GM18517 (cell line): ENCODE data around the gene C2.
"Not testable (repeated sequence)": the region's sequence is repeated elsewhere in the genome, so short reads cannot be mapped to it uniquely, and the experiment has no call there.

Source experiments
- ATAC-seq: cut with Tn5 transposase; IDR thresholded peaks from one replicate; pipeline ENCODE4 v1.9.1; 2021; ENCODE audit warnings: mild to moderate bottlenecking, moderate library complexity; ENCODE audit not compliant: unreplicated experiment

Gene C2

DNA sequence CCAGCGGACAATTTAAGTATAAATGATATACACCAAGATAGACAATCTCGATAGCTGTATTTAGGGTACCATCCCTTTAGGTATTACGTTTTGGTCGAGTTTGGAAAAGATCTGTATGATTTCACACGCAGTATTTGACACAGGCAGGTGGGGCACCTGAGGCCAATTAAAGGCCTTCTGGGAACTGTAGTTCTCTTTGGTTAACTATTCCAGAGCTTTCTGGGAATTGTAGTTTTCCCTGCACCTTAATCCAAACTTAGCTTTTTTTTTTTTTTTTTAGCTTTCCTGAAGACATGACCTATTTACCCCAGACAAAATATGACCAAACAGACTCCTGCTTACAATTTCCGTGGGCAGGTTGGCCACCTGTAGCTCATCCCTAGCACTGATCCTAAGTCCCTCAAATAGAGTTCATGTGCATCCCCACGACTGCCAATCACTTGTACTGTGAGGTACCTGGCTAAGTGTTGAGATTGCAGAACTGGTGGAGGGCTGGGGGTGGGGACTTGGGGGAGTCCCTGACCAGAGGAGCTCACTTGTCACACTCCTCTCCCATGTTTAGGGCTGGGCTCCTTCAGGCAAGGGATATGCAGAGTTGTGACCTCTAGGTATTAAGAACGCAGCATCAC is 29.0 kb upstream of the C2 start:
- ATAC-seq, result no peak

DNA sequence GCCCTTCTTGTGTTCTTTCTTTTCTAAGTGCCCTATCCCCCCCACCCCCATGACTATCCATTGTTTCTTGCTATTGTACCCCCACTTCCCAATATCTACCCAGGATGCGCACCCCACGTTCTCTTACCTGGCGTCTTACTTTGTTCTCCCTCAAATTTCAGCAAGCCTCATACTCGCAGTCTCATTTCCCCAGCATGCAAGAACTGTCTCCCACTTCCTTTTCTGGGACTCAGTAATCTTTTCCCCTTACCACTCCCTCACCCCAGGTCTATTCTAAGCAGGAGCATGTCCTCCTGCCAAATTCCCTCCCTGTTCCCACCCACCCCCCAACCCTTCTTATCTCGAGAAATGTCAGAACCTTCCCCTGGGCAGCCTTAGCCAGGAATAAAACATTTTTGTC is 28.3 kb upstream of the C2 start:
- no peak for ATAC-seq

DNA sequence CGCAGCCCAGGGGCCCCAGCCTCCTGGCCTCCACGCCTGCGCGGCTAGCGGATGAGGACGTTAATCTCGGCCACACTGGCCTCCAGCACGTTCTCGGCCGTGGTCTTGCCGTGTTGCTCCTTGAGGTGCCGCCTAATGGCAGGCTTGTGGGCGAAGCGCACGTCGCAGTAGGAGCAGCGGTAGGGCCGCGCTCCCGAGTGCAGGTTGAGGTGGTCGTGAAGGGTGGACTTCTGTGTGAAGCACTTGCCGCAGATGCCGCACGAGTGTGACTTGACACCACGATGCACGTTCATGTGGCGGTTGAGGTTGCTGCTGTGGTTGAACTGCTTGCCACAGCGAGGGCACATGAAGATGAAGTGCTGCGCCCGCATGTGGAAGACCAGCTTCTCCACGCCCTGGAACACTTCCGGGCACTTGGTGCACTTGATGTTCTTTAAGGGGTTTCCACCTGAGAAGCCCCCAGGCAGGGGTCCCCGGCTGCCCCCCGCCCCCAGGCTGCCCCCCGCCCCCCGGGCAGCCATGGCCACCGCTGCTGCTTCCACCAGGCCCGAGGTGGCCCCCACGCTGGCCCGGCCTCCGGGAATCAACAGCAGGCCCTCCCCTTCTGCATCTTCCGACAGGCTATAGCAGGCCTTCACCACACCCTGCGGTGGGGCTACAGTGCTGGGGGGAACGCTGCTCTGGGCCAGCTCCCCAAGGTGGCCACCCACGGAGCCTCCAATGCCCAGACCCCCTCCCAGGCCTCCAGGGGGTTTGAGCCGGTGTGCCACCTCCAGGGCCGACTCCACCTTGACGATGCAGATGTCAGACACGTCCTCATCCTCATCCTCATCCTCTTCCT is 27.4 kb upstream of the C2 start:
- ATAC-seq, result no peak

DNA sequence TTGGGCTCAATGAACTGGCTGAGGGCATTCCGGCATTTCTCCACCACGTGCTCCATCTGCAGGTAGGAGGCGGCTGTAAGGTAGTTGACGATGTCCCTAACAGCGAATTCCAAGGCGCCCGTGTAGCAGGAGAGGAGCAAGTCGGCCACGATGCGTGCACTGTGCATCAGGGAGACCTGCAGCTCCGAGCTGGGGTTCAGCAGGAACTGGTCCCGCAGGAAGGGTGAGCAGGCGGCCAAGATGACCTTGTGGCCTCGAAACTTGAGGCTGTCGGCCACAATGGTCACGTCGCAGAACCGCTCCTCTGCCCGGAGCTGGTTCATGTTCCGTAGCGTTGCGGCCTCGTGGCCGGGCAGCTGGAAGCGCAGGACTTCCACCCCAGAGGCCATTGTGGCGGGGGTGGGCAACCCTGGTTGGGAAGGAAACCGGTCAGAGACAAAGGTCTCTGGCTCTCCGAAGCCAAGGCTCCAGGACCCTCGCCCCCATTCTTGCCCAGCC is 26.6 kb upstream of the C2 start:
- ATAC-seq, result no peak

DNA sequence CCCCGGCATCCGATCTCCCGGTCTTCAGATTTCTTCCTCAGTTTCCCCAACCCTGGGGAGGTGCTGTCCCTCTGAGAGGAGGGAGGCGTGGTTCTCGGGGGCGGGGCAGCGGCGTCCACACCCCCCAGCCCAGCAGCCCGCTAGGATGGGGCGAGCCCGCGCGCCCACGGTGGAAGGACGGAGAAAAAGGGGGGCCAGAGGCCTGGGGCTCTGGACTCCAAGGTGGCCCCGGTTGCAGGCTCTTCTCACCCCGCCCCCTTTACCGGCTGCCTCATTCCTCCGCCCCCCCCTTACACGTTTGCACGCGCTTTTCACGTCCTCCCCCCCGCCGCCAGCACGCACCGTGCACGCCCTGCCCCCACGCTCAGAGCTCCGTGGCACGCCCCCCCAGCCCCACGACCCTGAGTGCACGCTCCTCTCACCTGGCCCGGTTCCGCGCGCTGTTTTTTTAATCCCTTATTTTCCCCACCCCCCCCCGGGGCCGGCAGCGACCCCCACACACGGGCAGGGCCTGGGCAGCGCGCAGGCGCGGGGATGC is 26.0 kb upstream of the C2 start:
- ATAC-seq, result no peak

GRCh38 chr6:31901953-31902643 is 25.4 kb upstream of the C2 start, which contains the start of gene ZBTB12:
Gene ZBTB12 (minus strand): TSS chr6:31902086. CDS start chr6:31901305, 781 bp downstream.
- no peak for ATAC-seq

- ATAC-seq, result no peak
Observed at GRCh38 chr6:31903957-31904356, 23.6 kb upstream of the C2 start.

DNA sequence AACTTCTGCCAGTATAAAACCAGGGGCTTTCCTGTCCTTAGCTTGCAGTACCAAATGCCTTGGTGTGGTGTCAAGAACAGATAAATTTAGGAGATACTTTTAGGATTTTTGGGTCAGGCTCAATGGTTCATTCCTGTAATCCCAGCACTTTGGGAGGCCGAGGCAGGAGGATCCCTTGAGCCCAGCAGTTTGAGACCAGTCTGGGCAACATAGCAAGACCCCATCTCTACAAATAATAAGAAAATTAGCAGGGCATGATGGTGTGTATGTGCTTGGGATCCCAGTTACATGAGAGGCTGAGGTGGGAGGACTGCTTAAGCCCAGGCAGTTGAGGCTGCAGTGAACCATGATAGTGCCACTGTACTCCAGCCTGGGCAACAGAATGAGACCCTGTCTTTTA is 22.5 kb upstream of the C2 start:
- ATAC-seq, result no peak

DNA sequence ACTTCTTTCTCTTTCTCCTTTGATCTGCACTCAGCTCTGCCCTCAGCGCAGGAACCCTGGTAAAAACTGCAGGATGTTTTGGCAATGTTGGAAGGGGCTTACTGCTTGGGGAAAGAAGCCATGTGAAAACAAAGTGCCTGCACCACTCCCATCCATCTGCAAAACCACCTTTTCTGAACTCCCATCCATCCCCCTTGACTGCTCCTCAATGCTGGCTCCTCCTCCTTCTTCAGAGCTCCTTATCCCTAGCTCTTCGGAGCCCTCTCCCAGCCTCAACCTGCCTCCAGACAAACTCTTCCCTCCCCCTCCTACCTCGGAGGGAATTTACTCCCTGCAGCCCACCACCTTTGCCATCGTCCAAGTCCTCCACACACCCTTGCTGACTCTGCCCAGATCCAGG is 21.4 kb upstream of the C2 start:
- ATAC-seq, result no peak

GRCh38 chr6:31906727-31907126 is 20.8 kb upstream of the C2 start:
- not testable (repeated sequence) for ATAC-seq

GRCh38 chr6:31907158-31907813 is 20.2 kb upstream of the C2 start:
- no peak for ATAC-seq

- ATAC-seq, result not testable (repeated sequence)
Observed at GRCh38 chr6:31908255-31908654, 19.3 kb upstream of the C2 start.

- no peak for ATAC-seq
Observed at GRCh38 chr6:31908791-31909190, 18.7 kb upstream of the C2 start.

DNA sequence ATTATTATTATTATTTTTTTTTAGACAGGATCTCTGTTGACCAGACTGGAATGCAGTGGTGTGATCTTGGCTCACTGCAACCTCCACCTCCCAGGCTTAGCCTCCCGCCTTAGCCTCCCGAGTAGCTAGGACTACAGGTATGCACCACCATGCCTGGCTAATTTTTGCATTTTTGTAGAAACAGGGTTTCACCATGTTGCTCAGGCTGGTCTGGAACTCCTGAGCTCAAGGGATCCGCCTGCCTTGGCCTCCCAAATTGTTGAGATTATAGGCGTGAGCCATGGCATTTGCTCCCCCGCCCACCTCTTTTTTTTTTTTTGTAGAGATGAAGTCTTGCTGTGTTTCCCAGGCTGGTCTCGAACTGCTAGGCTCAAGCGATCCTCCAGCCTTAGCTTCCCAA is 18.2 kb upstream of the C2 start:
- not testable (repeated sequence) for ATAC-seq

DNA sequence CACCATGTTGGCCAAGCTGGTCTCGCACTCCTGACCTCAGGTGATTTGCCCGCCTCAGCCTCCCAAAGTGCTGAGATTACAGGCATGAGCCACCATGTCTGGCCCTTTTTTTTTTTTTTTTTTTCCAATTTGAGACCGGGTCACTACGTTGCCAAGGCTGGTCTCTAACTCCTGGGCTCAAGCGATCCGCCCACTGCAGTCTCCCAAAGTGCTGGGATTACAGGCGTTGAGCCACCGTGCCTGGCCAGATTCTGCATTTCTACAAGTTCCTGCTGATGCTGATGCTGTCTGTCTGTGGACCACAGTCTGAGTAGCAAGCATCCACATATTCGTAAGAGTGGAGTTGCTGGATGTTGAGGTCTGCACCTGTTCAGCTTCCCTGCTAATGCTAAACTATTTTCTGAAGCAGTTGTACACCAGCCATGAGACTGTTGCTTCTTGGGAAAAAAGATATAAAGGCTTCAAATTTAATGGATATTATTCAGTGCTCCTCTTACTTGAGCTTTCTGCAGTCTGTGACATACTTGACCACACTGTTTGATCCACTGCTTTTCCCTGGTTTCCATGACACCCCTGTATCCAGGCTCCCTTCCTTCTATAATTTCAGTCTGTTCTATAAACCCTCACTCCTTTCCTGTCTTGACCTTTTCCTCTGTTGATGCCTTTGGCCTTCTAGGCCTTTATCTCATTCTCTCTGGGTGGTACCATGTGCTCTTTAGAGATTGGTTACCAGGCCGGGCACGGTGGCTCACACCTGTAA is 15.5 kb upstream of the C2 start:
- ATAC-seq, result no peak

GRCh38 chr6:31915351-31915750 is 12.2 kb upstream of the C2 start:
- no peak for ATAC-seq

DNA sequence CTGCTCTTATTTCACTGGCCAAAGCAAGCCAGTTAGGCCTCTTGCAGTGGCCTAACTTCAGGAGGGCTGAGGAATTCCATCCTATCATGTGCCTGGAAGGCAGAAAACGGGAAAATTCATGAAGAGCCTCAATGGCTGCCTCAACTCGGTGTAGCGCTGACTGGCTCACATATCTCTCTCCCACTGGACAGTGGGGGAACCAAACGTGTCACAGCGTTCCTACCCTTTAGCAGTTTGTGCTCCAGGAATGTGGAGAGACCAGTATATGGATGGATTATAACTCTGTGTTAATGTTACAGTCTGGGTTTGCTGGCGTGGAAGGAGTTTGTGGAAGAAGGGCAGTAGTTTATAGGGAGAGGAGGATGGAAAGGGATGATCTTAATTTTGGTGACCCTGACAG is 11.8 kb upstream of the C2 start:
- ATAC-seq, result no peak

GRCh38 chr6:31918069-31918720 is 9.3 kb upstream of the C2 start:
- no peak for ATAC-seq

- ATAC-seq, result no peak
Observed at GRCh38 chr6:31919624-31920303, 7.8 kb upstream of the C2 start.
